BJ (cell line): ENCODE data around the gene PALLD. TPM values are rescaled to one million over a fixed set of nuclear protein-coding genes. Genes with fewer than 3 reads are reported as not detected.
"Not testable (repeated sequence)": the region's sequence is repeated elsewhere in the genome, so short reads cannot be mapped to it uniquely, and the experiment has no call there.

Source experiments
- CTCF ChIA-PET: fragments of 350-600 bp; formaldehyde crosslinking; extraction: SDS; loops from one replicate; lab custom pipeline; 2021; ENCODE audit warnings: antibody characterized with exemption, inconsistent platforms; lab: Yijun Ruan, JAX
- POLR2A ChIA-PET: fragments of 300-600 bp; sonication (Branson Sonifier 250); formaldehyde crosslinking; extraction: SDS; loops from one replicate; lab custom pipeline; 2021; ENCODE audit warnings: antibody characterized with exemption; lab: Charles Lee
- DNase-seq: peaks from one replicate; pipeline ENCODE4 v3.0.0-alpha.2; 2011; ENCODE audit warnings: low read depth
- H3K27me3 ChIP-seq: 2 replicates; pipeline ENCODE4 v1.6.0; 2011; ENCODE audit warnings: low read length; ENCODE audit not compliant: control insufficient read depth, insufficient read depth
- H3K36me3 ChIP-seq: 2 replicates; pipeline ENCODE4 v1.5.1; 2011; ENCODE audit warnings: low read length; ENCODE audit not compliant: control insufficient read depth, insufficient read depth
- H3K4me3 ChIP-seq: 2 replicates; pipeline ENCODE4 v1.5.1; 2011; ENCODE audit warnings: low read depth, mild to moderate bottlenecking, control low read depth, low read length
- CTCF ChIP-seq: IDR thresholded peaks from 2 replicates; pipeline ENCODE4 v1.5.1; 2011; ENCODE audit warnings: low read depth, mild to moderate bottlenecking, control low read depth, inconsistent platforms, low read length, moderate library complexity; ENCODE audit not compliant: insufficient read depth
- polyA plus RNA-seq: library from polyadenylated mRNA; depleted of rRNA; stranded (reverse); fragments of >200 nt; gene quantifications from 2 replicates; pipeline ENCODE4 v1.2.3, GENCODE V29; 2011

The PALLD gene
- polyA plus RNA-seq, 1 experiment = 30.3 TPM

DNA sequence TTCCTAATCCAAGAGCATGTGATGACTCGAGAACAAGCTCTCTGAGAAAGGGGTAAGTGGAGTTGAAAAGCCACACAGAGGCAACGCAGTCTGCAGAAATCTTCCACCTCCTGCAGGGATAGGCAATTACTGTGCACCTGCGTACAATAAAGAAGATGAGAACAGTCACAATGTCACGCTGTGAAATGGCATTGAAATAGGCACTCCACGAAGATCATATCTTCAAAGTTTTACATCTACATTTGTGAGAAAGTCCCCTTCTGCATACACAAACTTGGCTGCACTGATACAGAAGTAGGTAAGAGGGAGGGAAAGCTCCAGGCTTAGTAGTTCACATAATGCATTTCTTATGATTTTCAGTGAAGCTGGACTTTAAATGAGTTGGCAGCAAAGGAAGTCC, 43.7 kb upstream of the PALLD start:
- CTCF ChIA-PET = no interaction called here
- TF ChIP-seq CTCF = no peak

DNA sequence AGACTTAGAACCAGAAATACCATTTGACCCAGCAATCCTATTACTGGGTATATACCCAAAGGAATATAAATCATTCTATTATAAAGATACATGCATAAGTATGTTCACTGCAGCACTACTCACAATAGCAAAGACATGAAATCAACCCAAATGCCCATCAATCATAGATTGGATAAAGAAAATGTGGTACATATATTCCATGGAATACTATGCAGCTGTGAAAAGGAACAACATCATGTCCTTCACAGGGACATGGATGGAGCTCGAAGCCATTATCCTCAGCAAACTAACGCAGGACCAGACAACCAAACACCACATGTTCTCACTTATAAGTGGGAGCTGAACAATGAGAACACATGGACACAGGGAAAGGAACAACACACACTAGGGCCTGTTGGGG, 38.6 kb upstream of the PALLD start:
- H3K36me3 ChIP-seq, CTCF ChIA-PET, POLR2A ChIA-PET: not testable (repeated sequence)

More for the DNA sequence above, 43.7 kb upstream of the PALLD start:
- no peaks in the 10 kb centered on the region for H3K36me3 ChIP-seq
- POLR2A ChIA-PET = interaction anchor here (0.6 kb wide), 1 partner anchor 161 kb away, joined by 3 read pairs; no protein-coding TSS in a partner anchor
- no peaks in the 10 kb centered on the region for H3K27me3 ChIP-seq
- no peak overlapping the region for H3K4me3 ChIP-seq
- no peak for DNase-seq

DNA sequence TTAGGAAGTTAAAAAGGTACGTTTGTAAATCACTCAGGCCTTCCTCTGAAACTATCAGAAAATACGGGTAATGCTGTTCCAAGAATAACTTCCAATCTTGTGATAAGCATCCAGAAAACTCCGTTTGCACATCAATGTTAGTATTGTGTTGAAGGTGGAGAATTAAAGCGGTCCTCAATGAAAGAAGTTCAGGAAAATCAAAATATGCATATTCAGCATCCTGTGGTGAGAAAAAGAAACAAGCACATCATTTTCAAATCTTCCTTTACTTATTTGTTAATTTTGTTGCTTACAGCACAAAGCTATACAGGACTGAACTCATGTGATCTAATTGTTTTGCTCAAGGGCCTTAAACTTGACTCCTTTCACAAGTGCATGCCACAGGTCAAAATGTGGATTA, 35.0 kb upstream of the PALLD start:
- Histone ChIP-seq H3K4me3 (no peak overlapping the region), H3K27me3 (no peaks in the 10 kb centered on the region), H3K36me3 (no peaks in the 10 kb centered on the region)
- TF ChIP-seq CTCF = no peak
- DNase-seq = no peak
- CTCF ChIA-PET = no interaction called here
- POLR2A ChIA-PET = no interaction called here

More for the DNA sequence above, 38.6 kb upstream of the PALLD start:
- H3K4me3 ChIP-seq, H3K27me3 ChIP-seq, DNase-seq: not testable (repeated sequence)

DNA sequence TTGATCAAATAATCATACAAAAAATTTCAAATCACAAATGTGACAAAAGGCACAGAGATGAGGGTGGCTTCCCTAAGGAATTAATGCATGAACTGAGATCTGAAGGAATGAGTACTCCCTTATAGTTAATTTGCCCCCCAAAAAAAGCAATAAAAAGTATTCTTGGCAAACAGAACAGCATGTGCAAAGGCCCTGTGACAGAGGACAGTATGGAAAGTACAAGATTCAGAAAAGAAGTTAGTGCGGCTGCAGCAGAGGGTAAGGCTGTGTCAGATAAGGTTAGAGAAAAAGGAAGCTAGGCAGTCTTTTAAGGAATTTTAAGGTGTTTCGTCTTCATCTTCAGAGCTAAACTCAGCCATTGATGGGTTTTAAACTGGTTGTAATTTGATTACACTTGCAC, 23.9 kb upstream of the PALLD start:
- peaks cover 1% of the 10 kb centered on the region for H3K36me3 ChIP-seq
- no peak for TF ChIP-seq CTCF
- no peak for DNase-seq
- ChIA-PET CTCF (no interaction called here), POLR2A (no interaction called here)
- no peak overlapping the region for H3K4me3 ChIP-seq
- H3K27me3 ChIP-seq = no peaks in the 10 kb centered on the region

DNA sequence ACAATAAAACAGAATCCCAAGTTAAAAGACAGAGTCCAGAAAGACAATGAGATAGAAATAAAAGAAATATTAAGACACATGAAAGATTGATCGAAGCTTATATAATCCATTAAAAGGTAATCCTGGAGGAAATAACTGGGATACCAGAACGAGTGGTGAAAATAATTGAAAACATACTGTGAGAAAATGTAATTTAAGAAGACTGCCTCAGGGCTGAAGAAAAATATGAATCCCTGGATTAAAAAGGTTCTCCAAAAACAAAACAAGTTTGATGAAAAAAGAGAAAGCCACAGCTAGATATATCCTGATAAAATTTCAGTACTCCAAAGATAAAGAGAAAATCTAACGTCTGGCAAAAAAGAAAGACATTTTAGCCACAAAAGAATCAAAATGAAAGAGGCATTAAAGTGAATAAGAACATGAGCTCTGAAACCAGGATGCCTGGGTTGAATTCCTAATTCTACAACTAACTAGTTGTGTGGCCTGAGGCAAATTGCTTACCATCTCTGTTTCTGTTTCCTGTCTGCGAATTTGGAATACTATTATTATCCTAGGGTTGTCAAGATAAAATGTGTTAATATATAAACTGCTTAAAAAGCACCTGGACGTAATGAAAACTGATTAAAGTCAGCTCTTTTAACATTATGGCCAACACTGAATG, 22.1 kb upstream of the PALLD start:
- ChIA-PET CTCF (no interaction called here), POLR2A (interaction anchor here (0.6 kb wide), 1 partner anchor 154 kb away, joined by 4 read pairs; no protein-coding TSS in a partner anchor)
- TF ChIP-seq CTCF = no peak
- Histone ChIP-seq H3K4me3 (no peak overlapping the region), H3K36me3 (peaks cover 1% of the 10 kb centered on the region), H3K27me3 (no peaks in the 10 kb centered on the region)
- DNase-seq = no peak

DNA sequence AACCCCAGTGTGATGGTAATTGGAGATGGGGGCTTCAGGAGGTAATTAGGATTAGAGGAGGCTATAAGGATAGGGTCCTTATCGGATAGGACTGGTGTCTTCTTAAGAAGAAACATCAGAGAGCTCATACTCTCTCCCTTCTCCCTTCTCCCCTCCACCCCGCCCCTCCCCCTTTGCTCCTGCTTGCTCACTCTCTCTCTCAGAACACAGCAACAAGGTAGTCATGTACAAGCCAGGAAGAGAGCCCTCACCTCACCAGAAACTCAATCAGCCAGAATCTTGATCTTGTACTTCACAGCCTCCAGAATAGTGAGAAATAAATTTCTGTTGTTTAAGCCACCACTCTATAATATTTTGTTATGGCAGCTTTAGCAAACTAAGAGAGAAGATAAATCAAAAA, 21.1 kb upstream of the PALLD start:
- peaks cover 1% of the 10 kb centered on the region; the same call in 1 of the 2 replicates for H3K36me3 ChIP-seq
- no peaks in the 10 kb centered on the region for H3K27me3 ChIP-seq
- ChIA-PET POLR2A (no interaction called here), CTCF (interaction anchor here (0.6 kb wide), 1 partner anchor 63 kb away, joined by 3 read pairs; no protein-coding TSS in a partner anchor)
- no peak overlapping the region for H3K4me3 ChIP-seq
- no peak for TF ChIP-seq CTCF
- no peak for DNase-seq
